Upper lobe of right lung (tissue), 1 donor: Measurements from ENCODE around the gene EXOC3L2. TPM values are rescaled to one million over a fixed set of nuclear protein-coding genes. Genes with fewer than 3 reads are reported as not detected.

Source experiments
- ATAC-seq: fragments of 200-7000 bp; cut with Tn5 transposase; one replicate; pipeline ENCODE4 v1.9.1; 2020; ENCODE audit warnings: mild to moderate bottlenecking, moderate library complexity
- DNase-seq: peaks from one replicate; pipeline ENCODE4 v3.0.0-alpha.2; 2020
- H3K27ac ChIP-seq: fragments of 200-600 bp; one replicate; pipeline ENCODE4 v1.8.0; 2022
- H3K27me3 ChIP-seq: fragments of 200-600 bp; one replicate; pipeline ENCODE4 v1.8.0; 2022; ENCODE audit warnings: mild to moderate bottlenecking
- H3K36me3 ChIP-seq: fragments of 200-600 bp; one replicate; pipeline ENCODE4 v1.8.0; 2022
- H3K4me1 ChIP-seq: fragments of 200-600 bp; one replicate; pipeline ENCODE4 v1.8.0; 2022
- H3K4me3 ChIP-seq: fragments of 200-600 bp; one replicate; pipeline ENCODE4 v1.8.0; 2022; ENCODE audit warnings: mild to moderate bottlenecking
- H3K9me3 ChIP-seq: fragments of 200-600 bp; one replicate; pipeline ENCODE4 v1.8.0; 2022
- CTCF ChIP-seq: fragments of 200-600 bp; IDR thresholded peaks from one replicate; pipeline ENCODE4 v1.8.0; 2022; ENCODE audit warnings: antibody characterized with exemption
- intact Hi-C: fragments of 100-400 bp; cut with DNase I; formaldehyde crosslinking; loops from one replicate; pipeline ENCODE4 v1.11.0; 2022
- total RNA-seq: library from RNA; stranded (reverse); fragmentation: NEBNext Ultra II Directional; extraction: Animal tissue kit (Norgen Biotek cat#: 25700); gene quantifications from one replicate; pipeline ENCODE4 v1.2.1, GENCODE V29; 2021
- donor health status: DM: no; HTN: yes; CAD: no; lungs with severe emphysema.

The EXOC3L2 gene
- total RNA-seq, 1 donor from 2014 or later: 11.9 TPM

- no peaks in the 10 kb centered on the region for H3K27me3 ChIP-seq
- H3K4me1 ChIP-seq: no peaks in the 10 kb centered on the region
- TF ChIP-seq CTCF: no peak
- H3K4me3 ChIP-seq: no peak overlapping the region
- DNase-seq (no peak), ATAC-seq (no peak)
- intact Hi-C loops: no loop called here
- H3K27ac ChIP-seq: no peak overlapping the region
- no peaks in the 10 kb centered on the region for H3K36me3 ChIP-seq
- no peaks in the 10 kb centered on the region for H3K9me3 ChIP-seq
Measured at GRCh38 chr19:45224645-45225044, 20.6 kb downstream of the EXOC3L2 start.

- intact Hi-C loops: no loop called here
- no peaks in the 10 kb centered on the region for H3K36me3 ChIP-seq
- TF ChIP-seq CTCF: no peak
- no peaks in the 10 kb centered on the region for H3K9me3 ChIP-seq
- H3K4me1 ChIP-seq: peaks cover 6% of the 10 kb centered on the region
- H3K27me3 ChIP-seq: peaks cover 2% of the 10 kb centered on the region
- DNase-seq: no peak
- ATAC-seq: no peak
- H3K27ac ChIP-seq: no peak overlapping the region
- no peak overlapping the region for H3K4me3 ChIP-seq
Measured at GRCh38 chr19:45223879-45224278, 21.3 kb downstream of the EXOC3L2 start.

GRCh38 chr19:45222724-45223123 lies 22.5 kb downstream of the EXOC3L2 start:
- TF ChIP-seq CTCF: no peak
- Histone ChIP-seq H3K9me3 (no peaks in the 10 kb centered on the region), H3K36me3 (no peaks in the 10 kb centered on the region), H3K27ac (no peak overlapping the region), H3K4me3 (no peak overlapping the region), H3K27me3 (peaks cover 11% of the 10 kb centered on the region), H3K4me1 (peaks cover 8% of the 10 kb centered on the region)
- ATAC-seq (no peak), DNase-seq (no peak)
- intact Hi-C loops: no loop called here

- Histone ChIP-seq H3K4me1 (peaks cover 17% of the 10 kb centered on the region), H3K27me3 (peaks cover 42% of the 10 kb centered on the region), H3K36me3 (no peaks in the 10 kb centered on the region), H3K27ac (no peak overlapping the region), H3K4me3 (no peak overlapping the region), H3K9me3 (no peaks in the 10 kb centered on the region)
- DNase-seq: no peak
- no peak for ATAC-seq
- TF ChIP-seq CTCF: no peak
- intact Hi-C loops: no loop called here
Measured at GRCh38 chr19:45218911-45219743, 26.1 kb downstream of the EXOC3L2 start.

DNA sequence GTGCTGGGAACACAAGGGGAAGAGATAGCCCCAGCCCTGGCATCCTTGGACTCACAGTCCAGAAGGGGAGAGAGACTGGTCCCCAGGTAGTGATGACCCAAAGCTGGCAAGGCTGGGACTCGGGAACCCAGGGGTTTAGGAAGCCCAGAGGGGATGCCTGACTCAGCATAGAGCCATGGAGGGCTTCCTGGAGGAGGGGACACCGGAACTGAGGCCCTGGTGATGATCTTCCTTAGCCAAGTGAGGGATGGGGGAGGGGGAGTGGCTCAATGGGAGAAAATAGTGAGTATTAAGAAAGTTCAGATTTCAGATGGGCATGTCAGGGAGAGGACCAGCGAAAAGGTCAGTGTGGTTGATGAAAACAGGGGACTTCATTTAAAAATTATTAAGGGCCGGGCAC lies 26.8 kb downstream of the EXOC3L2 start:
- Histone ChIP-seq H3K4me3 (no peak overlapping the region), H3K4me1 (peaks cover 18% of the 10 kb centered on the region), H3K27ac (no peak overlapping the region), H3K27me3 (peaks cover 42% of the 10 kb centered on the region), H3K36me3 (no peaks in the 10 kb centered on the region), H3K9me3 (no peaks in the 10 kb centered on the region)
- ATAC-seq: no peak
- DNase-seq: no peak
- intact Hi-C loops: no loop called here
- no peak for TF ChIP-seq CTCF
